ENCODE data around the gene PML.

Gene PML

DNA sequence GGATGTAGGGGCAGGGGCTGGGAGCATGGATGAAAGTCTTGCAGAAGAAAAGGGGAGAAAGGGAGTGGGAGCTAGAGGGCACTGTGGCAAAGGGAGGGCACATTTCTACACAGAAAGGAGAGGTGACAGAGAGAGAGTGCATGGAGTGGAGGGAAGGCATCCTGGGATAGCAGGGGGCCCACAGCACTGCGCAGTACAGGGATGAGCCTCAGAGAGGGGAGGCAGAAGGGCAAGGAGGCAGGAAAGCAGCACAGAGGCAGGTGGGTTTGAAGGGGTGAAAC is 7.8 kb upstream of the PML start:
- no peak for DNase-seq

DNA sequence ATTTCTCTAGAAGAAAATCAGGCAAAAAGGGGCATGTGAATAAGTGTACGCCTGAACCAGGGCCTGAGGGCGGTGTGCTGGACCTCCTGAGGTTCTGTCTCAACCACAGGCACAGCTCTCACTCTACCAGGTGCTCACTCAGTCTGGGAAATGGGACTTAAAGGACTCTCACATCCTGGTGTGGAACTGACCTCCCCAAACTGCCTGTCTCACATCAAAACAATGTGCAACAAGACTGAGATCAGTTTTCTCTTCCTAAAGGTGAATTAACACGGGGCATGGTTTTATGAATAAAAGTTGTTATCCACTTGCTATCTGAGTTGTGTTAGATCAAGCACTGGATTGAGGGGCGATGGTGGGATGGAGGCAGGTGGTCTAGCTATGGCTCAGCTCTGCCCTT is 7.3 kb upstream of the PML start:
- no peak for DNase-seq

DNA sequence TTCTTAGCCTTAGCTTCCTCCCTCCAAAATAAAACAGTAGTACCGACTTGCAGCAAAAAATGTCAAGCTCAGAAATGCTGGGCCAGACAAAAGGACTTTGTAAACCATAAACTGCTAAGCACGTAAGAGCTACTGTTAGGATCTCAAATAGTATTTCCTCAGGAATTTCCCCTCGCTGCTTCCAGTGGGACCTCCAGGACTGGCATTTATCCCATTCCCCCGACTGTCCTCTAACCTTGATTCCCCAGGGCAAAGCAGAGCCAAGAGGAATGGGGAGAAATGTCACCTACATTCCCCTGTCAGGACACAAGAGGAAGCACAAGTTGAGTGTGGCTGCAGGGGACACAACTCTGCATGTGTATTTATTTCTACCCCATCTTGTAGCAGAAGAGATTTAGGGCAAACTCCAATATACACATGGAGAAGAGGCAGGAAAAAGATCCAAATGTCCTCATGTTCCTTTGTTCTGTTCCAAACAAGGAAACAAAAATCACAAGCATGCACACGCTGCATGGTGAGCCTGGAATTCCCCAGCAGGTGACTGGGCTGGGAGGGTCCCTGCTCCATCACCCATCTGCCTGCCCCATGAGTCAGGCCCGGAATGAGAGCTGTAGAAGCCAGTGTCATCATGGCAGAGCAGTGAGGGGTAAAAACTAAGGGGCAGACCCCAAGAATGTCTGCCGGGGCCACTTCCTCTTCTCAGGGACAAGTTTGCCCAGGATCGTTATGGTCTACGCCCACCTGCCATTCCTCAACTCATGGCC is 6.7 kb upstream of the PML start:
- DNase-seq = no peak

DNA sequence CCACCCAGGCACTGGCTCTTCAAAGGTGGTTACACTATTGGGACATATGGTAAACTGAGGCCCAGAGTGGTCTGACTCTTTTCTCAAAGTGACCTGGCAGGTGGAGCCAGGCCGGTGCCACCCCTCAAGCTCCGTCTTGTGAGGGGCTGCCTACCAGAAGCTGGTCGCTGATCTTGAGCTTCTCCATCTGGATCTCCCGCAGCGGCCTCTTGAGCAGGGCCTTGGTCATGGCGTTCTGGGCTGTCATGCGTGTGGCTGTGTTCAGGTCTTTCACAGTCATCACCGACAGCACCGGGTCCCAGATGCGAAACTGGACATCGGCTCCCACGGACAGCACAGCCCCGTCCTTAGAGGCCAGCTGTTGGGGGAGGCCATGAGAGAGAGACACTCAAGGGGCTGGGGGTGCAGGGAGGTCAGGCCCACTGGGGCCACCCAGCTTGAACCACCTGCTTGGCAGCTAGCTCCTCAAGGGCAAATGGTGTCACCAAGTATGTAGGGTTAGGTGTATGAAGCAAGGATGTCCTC is 6.0 kb upstream of the PML start:
- DNase-seq = no peak

DNA sequence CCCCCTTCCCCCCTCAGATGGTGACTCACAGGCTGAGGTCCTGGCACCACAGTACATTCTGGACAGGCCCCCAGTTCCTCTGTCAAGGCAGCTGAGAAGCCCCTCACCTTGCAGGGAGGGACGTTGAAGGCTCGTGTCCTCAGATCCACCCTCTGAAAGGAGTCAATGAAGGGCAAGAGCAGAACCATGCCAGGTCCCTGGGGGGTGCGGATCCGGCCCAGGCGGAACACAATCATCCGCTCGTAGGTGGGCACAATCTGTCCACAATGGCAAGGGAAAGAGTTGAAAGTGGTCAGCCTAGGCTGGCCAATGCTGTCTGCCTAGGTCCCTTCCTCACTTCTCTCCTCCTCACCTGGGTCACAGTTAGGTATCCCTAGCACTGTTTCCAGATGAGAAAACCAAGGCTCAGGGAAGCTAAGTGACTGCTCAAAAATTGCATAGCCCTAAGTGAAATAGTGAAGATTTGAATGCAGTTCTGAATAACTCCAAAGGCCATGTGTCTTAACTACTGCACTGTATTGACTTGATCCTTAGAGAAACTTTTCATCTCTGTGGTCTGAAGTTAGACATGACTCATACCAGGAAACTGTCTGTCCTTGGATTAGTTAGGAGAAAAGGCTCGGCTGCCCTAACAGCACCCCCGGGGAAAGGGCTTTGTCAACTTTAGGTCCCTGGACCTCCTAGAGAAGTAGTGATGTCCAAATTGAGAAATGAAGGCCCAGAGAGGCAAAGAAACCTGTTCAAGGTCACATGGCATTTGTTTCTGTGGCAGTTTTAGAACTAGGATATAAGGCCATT is 5.3 kb upstream of the PML start:
- no peak for DNase-seq

DNA sequence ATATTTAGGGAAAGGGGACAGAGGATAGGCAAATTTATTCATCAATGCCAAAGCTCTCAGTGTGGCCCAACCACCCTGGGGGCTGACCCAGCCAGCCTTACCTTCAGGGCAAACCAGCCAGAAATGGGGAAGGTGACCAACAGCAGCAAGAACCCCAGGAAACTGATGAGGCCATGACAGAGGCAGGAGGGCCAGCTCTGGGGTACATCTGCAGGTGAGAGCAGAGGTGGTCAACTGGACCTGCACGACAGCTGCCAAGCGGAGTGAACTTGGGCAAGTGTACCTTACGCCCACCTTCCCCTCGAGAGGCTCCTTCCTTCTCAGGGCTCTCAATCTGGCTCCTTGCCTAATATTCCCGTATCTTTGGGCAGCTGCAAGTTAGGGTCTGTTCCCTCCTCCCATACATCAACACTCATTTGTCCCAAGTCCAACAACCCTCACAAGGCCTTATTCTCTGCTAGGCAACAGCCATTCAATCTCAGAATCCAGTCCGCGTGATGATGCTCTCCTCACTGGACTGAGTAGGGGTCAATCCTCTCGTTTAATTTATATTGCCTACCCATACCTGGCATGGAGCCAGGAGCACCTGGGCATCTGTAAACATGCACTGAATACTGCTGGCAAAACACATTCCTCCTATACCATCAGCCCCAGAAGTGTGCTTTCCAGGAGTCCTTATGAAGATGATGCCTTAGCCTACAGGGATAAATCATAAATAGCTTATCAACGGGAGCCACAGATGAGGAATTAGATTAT is 4.1 kb upstream of the PML start:
- no peak for DNase-seq

DNA sequence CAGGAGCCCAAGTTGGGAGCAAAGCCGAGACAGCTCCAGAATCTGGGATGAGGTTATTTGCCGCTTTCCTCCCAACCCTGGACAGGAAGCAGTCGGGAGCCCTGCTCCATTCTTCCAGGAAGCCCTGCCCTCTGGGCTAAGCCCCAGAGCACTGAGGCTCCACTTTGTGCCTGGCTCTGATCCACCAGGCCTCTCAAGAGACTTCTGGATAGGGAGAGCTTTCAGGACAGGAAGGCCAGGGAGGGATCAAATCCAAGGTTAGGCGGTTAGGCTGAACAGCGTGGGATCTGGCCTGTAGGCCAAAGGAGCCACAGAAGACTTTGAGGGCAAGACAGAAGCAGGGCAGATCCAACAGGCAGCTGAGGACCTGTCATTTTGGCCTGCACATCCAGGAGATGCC is 3.3 kb upstream of the PML start:
- peak; percentile 51 for DNase-seq

DNA sequence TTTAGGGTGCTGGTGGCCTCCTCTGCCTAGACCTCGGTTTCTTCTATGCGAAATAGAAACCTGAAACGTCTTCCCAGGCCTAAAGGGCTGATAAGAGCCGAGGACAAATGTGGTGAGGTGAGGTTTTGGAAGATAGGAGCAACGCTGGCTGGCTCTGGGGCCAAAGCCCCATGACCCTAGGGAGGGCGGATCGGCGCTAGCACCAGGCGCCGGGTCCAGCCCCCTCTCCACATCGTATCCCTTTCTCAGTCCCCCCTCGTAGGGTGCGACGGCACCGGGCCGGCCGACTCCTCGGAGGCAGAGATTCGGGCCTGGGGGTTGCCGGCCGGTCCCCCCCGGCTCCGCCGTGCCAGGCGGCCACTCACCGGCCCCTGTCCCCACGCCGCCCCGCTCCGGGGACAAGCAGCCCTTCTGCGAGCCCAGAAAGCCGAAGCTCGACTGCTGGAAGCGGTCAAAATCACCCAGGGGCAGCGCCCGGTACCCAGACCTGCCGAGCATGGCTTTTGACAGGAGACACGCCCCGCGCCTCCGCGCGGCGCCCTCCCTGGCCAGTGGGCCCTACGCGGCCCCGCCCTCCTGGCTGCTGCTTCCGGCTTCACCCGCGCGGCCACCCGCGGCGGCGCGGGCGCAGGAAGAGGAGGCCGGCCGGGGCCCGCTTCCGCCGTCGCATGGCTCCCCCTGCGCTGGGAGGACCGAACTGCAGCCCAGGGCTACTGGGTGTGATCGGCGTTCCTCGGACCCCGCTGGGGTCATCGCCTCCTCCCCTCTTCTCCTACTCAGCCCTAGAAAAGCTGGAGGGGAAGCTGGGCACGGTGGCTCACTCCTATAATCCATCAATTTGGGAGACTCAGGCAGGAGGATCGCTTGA is 2.6 kb upstream of the PML start, which contains the start of gene STOML1:
TSS of gene STOML1 (minus strand) at position 570 of the 868 bp plus-strand sequence. CDS start at position 498, 72 bp downstream.
- DNase-seq = peak; percentile 73

DNA sequence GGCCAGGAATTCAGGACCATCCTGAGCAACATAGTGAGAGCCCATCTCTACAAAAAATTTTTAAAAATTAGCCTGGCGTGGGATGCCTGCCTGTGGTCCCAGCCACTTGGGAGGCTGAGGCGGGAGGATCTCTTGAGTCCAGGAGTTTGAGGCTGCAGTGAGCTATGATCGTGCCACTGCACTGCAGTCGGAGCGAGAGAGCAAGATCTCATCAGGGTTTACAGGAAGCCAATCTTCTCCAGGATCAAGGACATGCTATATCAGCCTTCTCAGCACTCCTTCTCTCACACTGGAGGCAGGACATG is 2.0 kb upstream of the PML start:
- no peak for DNase-seq

DNA sequence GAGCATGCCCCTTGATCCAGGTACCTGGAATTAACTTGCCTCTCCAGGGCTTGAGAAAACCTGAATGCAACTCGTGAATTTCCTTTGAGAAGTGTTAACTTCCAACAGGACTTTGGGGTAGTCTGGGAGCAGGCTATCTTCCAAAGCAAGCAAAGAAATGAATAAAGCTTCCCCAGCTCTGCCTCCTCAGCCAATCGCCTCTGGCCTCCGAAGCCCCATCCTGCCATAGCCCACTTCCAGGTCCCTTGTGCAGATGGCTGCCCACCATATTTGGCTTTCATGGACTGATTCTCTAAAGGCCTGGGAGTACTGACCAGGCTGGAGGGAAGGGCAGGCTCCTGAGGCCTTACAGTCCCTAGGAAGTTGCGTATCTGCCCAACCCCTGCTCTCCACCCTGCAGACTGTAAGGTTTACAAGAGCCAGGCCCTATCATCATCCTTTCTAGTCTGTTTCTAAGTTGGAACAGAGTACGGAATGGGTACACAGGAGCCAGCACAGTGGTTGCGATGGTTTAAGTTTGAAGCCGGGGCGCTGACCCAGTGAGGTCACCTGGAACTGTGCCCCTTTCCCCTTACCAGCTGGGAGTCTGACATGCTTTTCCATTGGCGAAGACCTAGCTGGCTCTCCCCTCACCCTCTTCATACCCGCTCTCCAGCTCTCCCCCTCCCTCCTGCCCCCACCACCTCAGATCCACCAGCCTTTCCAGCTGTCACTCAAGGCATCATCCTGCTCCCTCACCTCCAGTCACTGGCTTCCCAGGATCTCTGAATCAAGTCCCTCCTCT is 1.1 kb upstream of the PML start:
- no peak for DNase-seq

DNA sequence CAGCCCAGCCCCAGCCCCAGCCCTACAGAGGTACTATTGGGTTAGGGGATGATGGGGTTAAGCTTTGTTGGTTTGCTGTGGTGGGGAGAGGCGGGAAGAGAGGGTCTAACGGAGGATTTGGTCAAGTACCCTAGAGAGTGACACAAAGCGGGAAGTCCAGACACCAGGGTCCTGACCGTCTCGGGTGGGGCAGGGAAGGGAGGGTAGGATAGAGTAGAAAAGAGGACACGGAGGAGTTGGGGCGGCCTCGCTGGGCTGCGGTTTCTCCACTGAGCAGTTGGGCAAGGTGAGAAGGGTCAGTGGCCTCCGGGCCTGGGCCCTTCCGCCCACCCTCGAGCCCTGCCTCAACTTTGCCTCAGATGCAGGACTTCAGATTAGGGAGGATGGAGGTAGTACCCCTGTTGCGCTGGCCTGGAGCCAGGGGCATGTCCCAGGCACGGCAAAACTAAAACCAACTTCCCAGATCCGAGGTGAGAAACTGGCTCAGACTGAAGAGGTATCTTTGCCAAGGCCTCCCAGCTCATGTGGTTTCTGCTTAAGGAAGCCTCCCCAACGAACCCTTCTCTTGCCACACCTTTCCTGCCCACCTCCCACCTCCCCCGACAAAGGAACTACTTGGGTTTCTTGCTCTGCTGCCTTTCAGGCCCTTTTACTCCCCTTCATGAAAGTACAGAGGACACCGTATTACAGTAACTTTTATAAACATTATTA is 551 bp downstream of the PML start:
- no peak for DNase-seq

DNA sequence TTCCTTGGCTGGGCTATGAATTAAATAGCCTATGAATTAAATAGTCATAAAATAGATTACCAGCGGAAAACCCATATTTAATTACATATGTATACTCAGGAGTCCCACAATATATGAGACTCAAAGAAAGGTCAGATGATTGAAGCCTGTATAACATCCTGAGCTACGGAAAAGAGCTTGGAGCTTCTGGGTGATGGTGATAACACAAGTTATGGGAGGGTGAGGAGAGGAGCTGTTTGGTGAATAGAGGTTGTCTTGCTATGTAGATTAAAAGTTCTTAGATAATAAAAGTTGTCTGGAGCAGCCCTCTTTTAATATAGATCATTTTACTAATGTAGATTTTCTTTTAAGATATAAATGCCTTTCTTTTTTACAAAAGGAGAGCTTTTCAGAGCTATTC is 1.8 kb downstream of the PML start:
- no peak for DNase-seq

DNA sequence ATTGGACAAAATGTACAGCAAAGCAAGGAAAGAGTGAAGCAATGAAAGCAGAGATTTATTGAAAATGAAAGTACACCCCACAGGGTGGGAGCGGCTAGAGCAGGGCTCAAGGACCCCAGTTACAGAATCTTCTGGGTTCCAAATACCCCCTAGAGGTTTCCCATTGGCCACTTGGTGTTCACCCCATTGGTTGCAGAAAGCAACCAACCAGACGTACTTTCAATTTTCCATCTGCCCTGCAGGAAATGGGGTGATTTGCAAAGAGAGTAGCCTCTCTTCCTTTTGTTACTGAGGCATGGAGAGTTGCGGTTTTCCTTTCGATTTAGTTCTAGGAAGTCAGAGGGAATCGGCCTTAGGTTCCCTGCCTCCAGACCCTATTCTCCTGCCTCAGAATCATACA is 2.4 kb downstream of the PML start:
- DNase-seq = peak; percentile 54

DNA sequence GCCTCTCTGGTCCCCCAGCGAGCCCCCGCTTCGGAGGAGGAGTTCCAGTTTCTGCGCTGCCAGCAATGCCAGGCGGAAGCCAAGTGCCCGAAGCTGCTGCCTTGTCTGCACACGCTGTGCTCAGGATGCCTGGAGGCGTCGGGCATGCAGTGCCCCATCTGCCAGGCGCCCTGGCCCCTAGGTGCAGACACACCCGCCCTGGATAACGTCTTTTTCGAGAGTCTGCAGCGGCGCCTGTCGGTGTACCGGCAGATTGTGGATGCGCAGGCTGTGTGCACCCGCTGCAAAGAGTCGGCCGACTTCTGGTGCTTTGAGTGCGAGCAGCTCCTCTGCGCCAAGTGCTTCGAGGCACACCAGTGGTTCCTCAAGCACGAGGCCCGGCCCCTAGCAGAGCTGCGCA is 3.5 kb downstream of the PML start:
- DNase-seq = no peak

DNA sequence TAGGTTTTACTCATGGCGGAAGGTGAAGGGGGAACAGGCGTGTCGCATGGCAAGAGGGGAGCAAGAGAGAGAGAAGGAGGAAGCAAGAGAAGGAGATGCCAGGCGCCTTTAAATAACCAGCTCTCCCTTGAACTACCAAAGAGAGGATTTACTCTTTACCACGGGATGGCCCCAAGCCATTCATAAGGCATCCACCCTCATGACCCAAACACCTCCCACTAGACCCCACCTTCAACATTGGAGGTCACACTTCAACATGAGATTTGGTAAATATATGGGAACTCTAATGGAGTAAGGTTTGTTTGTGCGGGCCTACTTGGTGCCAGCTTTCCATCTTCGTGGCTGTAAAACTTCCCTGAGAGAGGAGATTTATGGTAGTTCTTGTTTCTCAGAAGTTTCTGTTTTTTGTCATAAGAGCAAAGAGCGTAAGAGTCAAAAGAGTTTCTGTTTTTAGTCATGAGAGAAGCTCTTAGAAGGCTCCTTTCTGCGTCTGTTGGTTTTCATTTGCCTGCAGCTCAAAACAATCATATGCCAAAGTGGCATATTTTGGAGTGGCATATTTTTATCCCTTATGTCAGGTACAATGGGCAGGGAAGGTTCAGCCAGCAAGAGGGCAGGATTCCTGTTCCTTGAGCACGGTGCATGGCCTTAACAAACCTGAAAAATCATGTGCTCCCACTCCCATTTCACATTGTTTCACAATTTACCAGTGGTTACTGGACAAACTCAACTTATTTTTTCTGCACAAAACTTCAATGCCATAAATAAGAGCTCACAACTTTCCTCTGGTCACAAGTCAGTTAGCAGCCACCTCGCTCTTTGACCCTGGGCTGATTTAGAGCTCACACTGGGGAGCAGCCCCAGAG is 12.5 kb downstream of the PML start:
- DNase-seq = no peak

DNA sequence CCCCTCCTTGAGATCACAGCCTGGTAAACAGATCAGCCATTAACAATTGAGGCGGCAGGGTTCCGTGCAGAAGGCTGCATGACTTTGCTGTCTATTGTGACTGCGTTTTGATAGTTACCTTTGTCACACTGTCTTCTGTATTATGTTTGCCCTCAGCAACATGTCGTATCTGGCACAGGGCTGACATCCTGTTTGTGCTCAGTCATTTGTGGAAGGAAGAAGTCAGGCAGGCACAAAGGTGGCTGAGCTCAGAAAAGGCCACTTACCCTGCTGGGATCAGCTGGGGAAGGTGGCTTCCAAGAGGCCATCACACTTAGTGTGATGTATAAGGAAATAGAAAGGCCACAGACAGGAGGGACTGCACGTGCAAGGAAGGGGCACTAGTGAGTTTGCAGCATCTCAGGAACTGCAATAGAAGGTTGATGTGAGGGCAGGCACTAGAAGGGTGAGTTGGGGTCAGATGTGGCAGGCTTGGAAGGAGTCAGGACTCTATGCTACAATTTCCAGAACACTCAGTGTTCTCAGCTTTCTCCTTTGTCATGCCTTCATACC is 13.4 kb downstream of the PML start:
- peak; percentile 48 for DNase-seq

DNA sequence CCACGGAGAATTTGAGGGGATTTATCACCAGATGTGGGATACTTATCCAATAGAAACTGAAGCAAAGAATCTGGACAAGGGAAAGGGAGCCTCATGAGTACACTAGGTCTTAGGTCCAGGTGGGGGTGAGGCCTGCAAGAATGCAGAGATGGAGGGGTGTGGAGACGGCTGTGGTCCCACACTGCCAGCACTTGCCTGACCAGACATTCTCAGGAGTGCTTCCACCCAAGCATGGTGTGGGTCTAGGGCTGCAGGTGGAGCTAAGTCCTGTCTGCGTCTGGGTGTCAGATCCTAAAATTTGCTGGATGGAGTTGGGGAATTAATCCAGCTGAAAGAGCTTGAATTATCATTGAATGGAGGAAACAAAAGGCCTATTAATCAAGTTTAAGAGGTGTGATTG is 14.4 kb downstream of the PML start:
- no peak for DNase-seq

DNA sequence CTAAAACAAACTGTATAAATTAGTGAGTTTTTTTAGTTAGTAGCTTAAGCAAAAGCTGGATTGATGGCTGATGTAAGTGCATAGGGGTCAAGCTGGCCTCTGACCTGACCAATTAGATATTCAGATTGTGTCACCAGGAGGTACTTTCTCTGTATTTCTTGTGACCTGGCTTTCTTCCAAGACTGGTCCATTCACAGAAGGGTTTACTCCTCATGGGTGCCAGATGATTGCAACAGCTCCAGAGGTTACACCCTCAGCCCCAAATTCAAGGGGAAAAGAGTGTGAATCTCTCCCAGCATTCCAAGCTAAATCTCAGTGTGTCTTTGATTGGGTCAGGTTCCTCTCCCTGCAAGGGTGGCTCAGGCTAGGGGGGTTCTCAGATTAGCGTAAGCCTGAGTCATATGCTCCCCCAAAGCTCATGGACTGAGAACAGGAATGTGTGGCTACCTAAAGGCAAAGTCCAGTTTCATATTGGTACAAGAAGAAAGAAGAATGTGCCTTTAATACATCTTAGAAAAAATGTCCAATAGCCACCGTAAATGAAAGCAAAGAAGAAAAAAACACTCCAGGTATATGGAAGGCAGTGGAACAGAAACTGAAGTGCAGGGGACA is 16.5 kb downstream of the PML start:
- DNase-seq = no peak

DNA sequence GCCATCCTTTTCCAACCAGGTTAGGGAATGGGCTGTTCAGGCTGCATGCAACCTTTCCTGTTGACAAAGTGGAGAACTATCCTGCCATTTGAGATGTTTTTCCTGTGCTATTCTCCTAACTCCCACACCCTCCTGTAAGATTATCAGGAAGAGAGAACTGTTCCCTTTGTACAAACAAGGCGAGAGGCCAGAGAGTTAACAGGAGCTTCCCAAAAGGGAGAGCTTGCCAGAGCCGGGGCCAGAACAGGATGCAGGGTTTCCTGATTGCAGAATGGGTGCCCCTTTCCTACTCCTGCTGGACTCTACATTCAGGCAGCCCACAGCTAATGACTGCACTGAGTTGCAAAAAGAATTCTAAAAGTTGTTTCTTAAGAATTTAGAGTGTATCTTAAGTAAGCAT is 17.1 kb downstream of the PML start:
- DNase-seq = peak; percentile 33
